GM18526 (cell line): ENCODE measurements around the gene RASL12.

Experiments
- POLR2A ChIP-seq: IDR thresholded peaks from 3 replicates; pipeline ENCODE4 v1.6.1; 2011; ENCODE audit not compliant: insufficient read length; ENCODE audit errors: extremely low read depth

RASL12 gene

DNA sequence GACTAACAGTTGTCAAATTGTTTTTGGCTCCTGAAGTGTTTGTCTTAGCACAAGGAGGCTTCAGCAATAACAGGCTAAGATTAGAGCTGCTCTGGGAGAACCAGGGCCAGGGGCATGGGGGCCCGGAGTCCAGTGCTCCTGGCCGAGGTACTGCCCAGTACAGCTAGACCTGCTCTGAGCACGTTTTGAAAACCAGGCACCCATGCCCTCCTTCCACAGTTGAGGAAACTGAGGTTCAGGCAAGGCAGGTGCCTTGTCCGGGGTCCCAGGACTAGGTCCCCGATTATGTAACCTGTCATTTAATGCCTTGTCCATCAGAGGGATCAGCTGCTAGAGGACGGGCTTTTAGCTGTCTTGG lies 27.9 kb upstream of the RASL12 start:
- TF ChIP-seq POLR2A = no peak

DNA sequence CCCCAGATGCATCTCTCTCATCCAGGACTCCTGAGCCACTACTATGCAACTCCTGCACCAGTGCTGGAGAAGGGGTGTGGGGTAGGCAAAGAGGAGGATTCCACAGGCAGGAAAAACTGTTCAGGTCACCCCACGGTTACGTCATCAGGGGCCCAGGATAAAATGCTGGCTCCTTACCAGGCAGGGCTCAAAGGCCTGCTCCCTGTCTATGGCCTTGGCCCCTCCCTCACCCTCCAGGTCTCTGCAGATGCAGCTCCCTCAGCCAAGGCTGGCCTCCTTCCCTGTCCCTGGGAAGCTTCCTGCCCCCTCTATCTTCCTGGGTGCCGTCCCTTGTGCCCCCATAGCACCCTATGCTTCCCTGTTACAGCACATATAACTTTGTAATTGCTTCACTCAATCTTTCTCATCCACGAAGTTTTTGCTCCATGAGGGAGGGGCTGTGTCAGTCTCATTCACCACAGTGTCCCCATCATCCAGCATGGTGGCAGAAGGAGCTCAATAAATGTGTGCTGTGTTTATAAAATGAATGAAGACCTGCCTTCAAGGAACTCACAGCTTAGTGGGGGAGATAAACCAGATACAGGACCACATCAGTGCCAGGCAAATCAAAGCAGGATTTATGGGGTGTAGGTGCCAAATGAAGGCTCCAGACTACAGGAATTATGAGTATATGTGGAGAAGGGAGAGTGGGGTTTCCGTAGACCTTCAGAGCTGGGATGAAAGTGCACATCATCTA lies 27.4 kb upstream of the RASL12 start:
- no peak for TF ChIP-seq POLR2A

DNA sequence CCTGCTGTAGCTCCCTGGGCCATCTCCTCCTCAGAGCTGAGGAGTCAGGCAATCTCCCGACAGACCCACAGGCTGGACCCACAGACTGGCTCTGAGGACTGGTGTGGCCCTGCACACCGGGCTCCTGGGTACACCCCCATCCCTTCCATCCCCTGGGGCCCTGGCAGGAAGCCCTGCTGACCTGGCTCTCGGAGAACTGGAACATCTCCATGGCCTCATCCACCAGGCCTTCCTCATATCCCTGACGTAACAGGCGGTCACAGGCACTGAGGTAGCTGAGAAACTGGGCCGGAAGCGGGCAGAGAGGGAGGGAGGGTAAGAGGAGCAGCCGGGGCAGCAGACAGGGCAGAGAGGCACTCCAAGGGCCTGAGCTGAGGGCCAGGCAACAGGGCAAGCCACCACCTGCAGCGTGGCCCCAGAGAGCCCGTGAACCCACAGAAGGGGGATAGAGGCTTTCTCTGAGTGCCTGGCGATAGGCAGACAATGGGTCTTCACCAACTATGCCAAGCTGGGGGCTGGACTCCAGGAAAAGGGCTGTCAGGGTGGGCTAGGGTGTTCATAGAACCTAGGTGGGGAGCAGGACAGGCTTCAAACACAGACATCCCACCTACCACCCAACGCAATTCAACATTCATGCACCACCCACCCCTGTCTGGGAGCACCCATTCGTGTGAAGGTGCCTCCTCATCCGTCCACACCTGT lies 26.7 kb upstream of the RASL12 start:
- no peak for TF ChIP-seq POLR2A

DNA sequence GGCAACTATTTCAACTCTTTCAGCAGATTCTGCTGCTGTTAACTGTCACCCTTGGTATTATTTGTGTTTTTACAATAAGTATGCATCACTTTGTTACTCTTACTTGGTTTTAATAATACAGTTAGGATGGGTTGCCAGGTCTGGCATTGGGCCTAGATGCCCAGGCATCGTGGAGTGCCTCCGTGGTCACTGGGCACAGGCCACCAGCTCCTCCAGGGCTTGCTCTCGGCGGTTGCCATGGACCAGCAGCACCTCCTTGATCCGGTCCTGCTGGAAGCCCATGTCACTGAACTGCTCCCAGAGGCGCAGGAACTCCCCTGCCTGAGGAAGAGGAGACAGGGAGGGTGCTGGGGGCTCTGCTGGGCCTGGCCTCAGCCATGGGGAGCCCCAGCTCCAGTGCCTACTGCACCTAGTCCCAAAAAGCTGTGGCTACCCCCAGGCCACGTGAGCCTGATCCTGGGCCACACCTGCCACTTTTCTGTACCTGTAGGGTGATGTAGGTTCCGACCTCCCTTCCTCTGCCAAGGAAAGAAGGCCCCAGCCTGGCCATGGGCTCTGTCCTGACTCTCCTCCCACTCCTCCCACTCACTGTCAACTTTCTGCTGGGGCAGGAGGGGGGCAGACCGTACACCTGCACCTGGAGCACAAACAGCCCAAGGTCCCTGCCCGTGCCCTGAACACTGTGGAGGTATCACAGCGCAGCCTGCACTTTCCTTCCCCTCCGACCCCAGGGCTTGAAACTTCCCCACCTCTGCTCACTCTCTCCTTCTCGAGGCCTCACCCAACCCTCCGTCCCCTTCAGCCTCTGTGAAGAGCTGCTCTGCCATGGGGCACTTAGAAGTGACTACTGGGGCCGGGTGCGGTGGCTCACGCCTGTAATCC lies 25.4 kb upstream of the RASL12 start:
- no peak for TF ChIP-seq POLR2A

DNA sequence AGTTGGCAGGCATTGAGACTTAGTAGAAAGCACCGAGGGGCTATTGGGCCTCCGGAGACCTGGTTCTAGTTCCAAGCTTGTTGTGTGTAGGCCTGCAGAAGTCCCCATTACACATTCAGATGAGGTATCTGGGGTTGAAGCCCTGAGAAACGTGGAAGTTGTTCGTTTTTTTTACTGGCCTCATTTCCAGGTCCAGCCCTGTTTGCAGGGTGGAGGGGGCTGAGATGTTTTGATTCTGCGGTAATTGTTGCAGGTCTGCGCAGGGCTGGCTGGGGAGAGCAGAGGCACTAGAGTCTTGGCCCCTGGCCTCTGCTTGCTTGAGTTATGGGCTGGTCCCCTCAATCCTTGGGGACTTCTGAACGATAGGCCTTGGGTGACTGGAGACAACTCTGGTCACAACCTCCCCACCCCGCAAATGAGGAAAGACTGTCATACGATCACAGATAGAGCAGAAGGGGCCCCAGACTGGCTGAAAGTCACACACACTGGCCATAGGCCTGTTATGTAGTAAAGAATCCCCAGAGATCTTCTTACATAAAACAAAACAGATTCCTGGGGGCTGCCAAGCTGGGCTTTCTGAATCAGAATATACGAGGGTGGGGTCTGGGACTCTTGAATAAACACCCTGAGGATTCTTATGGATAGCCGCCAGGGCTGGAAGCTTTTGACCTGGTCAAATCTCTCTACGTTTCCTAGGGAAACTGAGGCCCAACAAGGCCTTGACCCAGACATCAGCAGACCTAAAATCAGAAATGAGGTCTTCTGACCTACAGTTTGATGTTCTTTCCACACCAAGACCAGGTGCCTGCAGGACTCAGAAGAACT lies 24.4 kb upstream of the RASL12 start:
- no peak for TF ChIP-seq POLR2A

DNA sequence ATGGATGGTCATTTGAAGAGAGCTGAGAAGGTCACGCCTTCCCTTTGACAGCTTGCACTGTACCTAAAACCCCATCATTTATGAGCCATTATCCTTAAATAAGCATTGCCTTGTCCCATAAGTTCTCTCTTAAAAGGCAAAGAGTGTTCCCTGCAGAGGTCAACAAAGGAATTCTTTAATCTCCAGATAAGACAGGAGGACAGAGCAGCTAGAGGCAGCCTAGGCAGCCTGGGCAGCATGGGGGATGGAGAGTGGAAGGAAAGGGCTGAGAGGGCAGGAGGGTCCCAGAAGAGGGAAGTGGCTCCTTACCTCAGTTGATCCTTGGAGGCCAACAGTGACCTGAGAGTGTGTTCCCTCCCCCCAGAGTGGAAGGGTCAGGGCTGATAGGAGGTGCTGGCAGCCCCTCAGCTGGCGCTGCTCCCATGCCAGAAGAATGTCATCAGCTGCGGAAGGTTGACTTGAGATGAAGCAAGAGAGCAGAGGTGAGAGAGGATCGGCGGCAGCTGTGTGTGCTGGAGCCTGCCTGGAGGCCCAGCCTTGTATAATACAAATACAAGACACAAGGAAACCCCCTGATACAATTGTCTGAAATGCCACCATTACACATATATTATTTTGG lies 21.5 kb upstream of the RASL12 start:
- no peak for TF ChIP-seq POLR2A

DNA sequence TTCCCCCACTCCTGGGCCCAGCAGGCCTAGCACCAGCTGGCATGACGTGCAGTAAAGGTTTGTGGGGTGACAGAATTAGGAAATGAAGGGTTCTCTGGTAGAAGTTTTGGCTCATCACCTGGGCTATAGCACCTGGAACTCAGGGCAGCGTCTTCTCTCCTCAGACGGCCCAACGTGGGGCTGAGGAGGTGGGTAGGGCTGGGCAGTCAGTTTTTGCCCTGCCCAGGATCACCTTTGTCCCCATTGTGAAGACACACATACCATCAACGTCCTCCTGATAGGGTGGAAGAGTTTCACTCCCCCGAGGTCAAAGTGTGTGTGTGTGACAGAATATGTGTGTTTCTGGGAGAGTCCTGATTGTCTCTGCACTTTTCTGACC lies 20.8 kb upstream of the RASL12 start:
- no peak for TF ChIP-seq POLR2A

DNA sequence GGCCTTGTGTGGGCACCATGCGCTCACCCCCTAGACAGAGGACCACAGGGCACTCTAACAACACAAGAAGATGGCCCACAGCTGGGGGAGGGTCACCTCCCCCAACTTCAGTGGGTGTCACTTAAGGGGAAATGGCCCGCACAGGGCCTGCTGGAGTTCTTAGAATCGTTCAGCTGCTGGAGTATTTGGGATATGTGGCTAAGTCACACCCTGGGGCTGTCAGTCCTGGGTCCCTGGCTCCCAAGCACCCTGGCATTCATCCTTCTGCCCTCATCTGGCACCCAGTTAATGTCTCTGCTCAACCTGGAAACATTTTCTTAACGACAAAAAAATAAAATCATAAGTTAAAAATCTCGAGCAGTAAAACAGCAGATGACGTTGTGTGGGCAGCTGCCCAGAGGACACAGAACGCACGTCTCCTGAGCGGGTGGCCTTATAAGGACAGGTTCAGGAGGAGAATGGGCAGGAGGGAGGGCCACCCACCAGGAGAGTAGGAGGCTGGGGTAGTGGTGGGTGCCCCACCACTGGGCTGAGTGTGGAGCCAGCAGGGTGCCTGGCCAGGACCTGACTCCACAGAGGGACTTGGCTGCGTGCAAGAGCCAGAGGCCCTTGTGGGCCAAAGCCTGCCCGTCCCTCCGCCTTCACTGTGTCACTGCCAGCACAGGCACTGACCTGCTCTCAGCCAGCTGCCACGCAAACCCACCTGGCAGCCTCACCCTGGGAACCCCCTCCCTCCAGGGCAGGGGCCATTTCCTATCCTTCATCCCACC lies 20.3 kb upstream of the RASL12 start:
- no peak for TF ChIP-seq POLR2A

DNA sequence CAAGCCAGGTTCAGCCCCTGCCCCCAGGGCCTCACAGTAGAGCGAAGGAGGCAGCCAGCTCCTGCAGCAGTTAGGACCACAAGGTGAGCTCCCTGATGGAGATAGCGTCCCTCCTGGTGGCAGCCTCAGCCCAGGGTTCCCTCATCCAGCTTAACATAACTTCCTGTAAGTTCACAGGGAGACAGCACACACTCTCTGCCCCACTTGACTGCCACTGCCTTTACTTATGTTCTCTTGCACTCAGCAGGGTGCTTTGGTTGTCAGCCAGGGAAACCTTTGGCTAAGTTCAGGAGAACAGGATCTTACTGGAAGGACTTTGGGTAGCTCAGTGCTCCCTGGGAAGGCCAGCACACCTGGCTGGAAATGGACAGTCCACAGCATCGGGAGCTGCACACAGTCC lies 19.6 kb upstream of the RASL12 start:
- no peak for TF ChIP-seq POLR2A

DNA sequence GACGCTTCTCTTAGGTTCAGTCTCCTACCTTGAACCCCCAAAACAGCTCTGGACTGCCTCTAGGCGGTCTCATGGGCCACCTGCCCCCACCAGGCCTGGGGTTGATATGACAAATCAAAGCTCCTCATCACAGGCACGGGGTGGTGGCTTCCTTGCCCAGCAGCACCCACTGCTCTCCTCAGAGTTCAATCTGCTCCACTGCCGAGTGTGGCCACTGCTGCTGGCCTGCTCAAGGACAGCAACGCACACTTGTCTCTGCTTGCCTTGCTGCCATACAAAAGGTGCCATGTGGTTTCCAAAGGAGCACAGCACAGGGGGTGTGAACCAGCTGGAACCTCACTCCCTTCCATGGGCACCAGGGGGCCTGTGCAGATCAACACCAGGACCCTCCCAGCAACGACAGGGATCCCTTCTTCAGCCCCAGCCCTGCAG lies 18.9 kb upstream of the RASL12 start:
- TF ChIP-seq POLR2A = no peak

DNA sequence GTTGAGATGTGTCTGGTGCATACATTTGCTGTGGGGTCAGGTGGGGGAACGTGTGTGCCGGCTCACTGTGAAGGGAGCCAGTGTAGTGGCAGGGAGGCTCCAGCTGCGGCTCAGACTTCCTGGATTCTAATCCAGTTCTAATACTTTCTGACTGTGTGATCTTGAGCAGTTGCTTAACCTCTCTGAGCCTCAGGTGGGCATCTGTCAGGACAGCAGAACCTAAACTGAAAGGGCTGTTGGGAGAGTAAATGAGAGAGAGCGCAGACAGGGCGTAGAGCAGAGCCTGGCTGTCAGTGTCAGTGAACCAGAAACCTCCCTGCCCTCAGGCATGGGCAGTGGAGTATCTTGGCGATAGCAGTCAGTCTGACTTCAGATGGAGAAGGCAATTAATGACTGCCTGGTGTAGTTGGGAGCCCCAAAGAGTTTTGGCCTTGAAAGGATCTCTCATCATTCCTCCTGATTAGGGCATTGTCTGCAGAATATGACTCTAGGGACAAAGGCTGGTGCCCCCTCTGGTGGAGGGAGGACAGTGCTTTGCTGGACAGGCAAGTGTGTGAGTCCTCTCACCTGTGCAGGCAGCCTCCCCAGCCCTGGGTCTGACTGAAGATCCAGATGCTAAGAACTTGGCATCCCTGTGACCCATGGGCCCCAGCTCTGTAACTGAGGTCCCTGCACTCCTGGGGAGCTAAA lies 18.3 kb upstream of the RASL12 start:
- no peak for TF ChIP-seq POLR2A

DNA sequence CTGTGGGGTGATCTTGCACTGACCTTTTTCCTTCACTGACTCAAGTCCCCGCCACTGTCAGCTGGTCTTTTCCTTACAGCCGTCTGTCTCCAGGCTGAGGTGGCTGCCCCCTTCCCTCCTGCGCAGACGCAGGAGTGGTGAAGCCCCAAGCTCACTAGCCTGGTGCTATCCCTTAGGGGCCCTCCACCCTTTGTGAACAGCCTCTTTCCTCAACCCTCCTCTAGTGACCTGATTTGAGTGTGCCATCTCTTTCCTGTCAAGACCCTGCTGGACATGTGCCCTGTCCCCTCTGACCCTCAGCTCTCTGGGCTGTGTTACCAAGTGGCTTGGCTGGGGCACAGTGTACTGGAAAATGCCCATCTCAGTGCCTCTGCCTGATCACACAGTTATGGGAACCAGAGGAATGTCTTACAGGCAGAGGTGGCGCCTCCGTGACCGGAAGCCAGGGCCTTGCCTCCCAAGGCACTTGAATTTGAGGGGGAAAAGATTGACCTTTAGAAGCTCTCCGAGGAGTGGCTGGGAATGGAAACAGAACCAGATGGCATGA lies 17.5 kb upstream of the RASL12 start:
- TF ChIP-seq POLR2A = no peak
